Germinal center (tissue), 1 donor: ENCODE data around the gene GRIP1.
"Not testable (repeated sequence)": the region's sequence is repeated elsewhere in the genome, so short reads cannot be mapped to it uniquely, and the experiment has no call there.

Experiments used
- DNase-seq: peaks from one replicate; pipeline ENCODE4 v3.0.0; 2012; ENCODE audit warnings: mixed read lengths, low spot score

The GRIP1 gene

GRCh38 chr12:66320996-66321395 is 357.9 kb downstream of the GRIP1 start:
- DNase-seq = no peak

GRCh38 chr12:66319266-66319954 is 359.5 kb downstream of the GRIP1 start:
- no peak for DNase-seq

GRCh38 chr12:66314278-66314677 is 364.6 kb downstream of the GRIP1 start:
- DNase-seq = no peak

DNA sequence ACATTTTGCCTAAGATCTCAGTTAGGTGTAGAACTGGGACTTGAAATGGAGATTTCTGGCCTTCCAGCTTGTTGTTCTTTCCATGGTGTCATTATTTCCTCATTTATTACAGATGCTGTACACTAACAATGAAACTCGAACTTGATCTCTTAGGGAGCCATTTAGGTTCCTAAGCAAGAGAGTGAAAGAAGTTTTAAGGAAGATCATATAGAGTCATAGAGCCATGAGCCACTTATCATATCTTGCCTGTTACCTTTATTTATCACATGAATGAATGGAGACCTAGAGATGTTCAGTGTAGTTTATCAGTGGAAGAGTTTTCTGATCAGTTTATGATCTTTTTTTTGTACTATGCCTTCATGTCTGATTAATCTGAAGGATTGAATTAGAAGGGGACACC is 366.7 kb downstream of the GRIP1 start:
- DNase-seq = no peak

GRCh38 chr12:66309606-66310005 is 369.3 kb downstream of the GRIP1 start:
- DNase-seq = no peak

GRCh38 chr12:66304296-66304900 is 374.5 kb downstream of the GRIP1 start:
- DNase-seq = no peak

GRCh38 chr12:66303316-66303804 is 375.5 kb downstream of the GRIP1 start:
- DNase-seq = not testable (repeated sequence)

DNA sequence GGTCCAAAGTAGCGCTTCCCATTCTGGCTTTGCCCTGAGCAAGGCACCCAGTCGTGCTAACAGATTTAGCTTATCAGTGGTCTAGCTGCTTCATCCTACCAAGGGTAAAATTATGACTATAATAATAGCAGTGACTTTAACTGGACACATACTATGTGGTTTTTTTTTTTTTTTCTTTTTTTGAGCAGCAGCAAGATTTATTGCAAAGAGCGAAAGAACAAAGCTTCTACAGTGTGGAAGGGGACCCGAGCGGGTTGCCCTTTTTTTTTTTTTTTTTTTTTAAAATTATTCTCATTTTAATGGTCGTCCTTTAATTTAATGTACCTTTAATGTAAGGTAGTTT is 376.1 kb downstream of the GRIP1 start:
- DNase-seq = no peak

GRCh38 chr12:66301944-66302826 is 376.7 kb downstream of the GRIP1 start, which contains the start of gene HELB:
Gene HELB, plus strand, starts transcription at chr12:66302493. Its CDS starts 111 bp downstream, at chr12:66302604.
- DNase-seq = peak; percentile 93

- no peak for DNase-seq
These were observed 381.0 kb downstream of the GRIP1 start for GRCh38 chr12:66297923-66298322.
